A673 (cell line): ENCODE data around the gene MUS81.
"Not testable (repeated sequence)": the region's sequence is repeated elsewhere in the genome, so short reads cannot be mapped to it uniquely, and the experiment has no call there.

Source experiments
- EZH2 ChIP-seq: fragments of 200-600 bp; sonication (generic); IDR thresholded peaks from 2 replicates; pipeline ENCODE4 v1.6.1; 2017; ENCODE audit warnings: borderline replicate concordance, low read depth, mild to moderate bottlenecking, mixed read lengths, antibody characterized with exemption, low read length; ENCODE audit not compliant: poor library complexity, severe bottlenecking
- TF ChIP-seq, protein P1 (sequence below): fragments of 300-800, 200-600 bp; sonication (generic); conservative IDR thresholded peaks from 2 replicates; pipeline ENCODE4 v1.5.1; 2017; ENCODE audit warnings: low read depth, mild to moderate bottlenecking, antibody characterized with exemption, low read length, moderate library complexity, mixed read lengths

DNA sequence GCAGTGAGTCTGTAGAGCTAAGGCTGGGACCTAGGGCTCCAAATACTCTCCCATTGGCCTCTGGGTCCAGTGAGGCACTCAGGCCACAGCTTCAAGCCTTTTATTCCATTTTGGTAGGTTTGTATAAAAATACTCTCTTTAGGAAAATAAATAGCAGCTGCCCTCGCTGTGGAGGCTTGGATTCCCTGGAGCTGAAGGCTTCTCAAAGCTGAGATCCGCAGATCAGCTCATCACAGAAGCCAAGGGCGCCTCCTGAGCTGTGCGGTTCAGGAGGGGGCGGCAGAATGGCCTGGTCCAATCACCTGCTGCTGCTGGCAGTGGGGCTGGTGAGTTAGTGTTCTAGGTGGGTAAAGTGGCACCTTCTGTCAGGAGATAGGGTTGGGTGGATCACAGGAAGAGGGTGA, 31.9 kb downstream of the MUS81 start:
- TF ChIP-seq, protein P1, sequence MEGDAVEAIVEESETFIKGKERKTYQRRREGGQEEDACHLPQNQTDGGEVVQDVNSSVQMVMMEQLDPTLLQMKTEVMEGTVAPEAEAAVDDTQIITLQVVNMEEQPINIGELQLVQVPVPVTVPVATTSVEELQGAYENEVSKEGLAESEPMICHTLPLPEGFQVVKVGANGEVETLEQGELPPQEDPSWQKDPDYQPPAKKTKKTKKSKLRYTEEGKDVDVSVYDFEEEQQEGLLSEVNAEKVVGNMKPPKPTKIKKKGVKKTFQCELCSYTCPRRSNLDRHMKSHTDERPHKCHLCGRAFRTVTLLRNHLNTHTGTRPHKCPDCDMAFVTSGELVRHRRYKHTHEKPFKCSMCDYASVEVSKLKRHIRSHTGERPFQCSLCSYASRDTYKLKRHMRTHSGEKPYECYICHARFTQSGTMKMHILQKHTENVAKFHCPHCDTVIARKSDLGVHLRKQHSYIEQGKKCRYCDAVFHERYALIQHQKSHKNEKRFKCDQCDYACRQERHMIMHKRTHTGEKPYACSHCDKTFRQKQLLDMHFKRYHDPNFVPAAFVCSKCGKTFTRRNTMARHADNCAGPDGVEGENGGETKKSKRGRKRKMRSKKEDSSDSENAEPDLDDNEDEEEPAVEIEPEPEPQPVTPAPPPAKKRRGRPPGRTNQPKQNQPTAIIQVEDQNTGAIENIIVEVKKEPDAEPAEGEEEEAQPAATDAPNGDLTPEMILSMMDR = not testable (repeated sequence)
- not testable (repeated sequence) for TF ChIP-seq EZH2
